ENCODE data around the gene KRTAP10-5. TPM values are rescaled to one million over a fixed set of nuclear protein-coding genes. Genes with fewer than 3 reads are reported as not detected.
"Not testable (repeated sequence)": the region's sequence is repeated elsewhere in the genome, so short reads cannot be mapped to it uniquely, and the experiment has no call there.

Gene KRTAP10-5
- total and polyA plus RNA-seq, 9 donors: not detected

DNA sequence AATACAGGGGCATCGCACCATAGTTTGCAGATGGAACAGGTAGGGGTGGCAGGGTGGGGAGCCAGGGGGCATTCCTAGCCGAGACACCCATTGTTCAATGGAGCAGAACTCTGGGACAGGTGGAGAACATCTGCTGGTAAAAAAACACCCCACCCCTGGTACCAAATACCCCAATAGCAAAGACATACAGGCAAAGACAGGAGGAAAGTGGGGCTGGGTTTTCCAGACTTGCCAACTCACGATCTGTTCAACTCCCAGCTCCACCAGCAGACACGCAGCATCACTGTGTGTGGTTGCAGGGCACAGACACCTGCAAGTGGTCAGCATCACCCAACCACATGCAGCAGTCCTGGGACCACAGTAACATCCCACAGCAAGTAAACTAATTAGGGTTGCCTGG, 31.1 kb upstream of the KRTAP10-5 start:
- no peak for DNase-seq

DNA sequence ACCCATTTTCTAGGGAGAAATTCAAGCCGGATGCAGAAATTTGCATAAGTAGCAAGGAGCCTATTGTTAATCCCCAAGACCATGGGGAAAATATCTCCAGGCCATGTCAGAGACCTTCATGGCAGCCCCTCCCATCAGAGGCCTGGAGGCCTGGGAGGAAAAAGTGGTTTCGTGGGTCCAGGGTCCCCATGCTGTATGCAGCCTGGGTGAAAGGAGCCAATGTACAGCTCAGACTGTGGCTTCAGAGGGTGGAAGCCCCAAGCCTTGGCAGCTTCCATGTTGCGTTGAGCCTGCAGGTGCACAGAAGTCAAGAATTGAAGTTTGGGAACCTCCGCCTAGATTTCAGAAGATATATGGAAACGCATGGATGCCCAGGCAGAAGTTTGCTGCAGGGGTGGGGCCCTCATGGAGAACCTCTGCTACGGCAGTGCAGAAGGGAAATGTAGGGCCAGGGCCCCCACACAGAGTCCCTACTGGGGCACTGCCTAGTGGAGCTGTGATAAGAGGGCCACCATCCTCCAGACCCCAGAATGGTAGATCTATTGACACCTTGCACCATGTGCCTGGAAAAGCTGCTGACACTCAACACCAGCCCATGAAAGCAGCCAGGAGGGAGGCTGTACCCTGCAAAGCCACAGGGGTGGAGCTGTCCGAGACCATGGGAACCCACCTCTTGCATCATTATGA, 29.9 kb upstream of the KRTAP10-5 start:
- H3K36me3 ChIP-seq (ENCODE audit: control insufficient read depth, insufficient read depth, low read length); H3K4me1 ChIP-seq (ENCODE audit: control insufficient read depth, insufficient read depth, low read length); H3K4me3 ChIP-seq (ENCODE audit: low read length); H3K9me3 ChIP-seq (replicated peaks; ENCODE audit: control insufficient read depth, low read depth, low read length); H3K27me3 ChIP-seq (ENCODE audit: control insufficient read depth, insufficient read depth, low read length); H3K27ac ChIP-seq (ENCODE audit: low read length); DNase-seq: not testable (repeated sequence)
- 94% methylated on average over 7 of the region's 7 CpGs for WGBS (ENCODE audit: insufficient coverage)

More for the DNA sequence above, 31.1 kb upstream of the KRTAP10-5 start:
- Histone ChIP-seq H3K36me3 (ENCODE audit: control insufficient read depth, insufficient read depth, low read length) (no peaks in the 10 kb centered on the region), H3K9me3 (replicated peaks; ENCODE audit: control insufficient read depth, low read depth, low read length) (peaks cover 9% of the 10 kb centered on the region), H3K4me3 (ENCODE audit: low read length) (no peak overlapping the region), H3K4me1 (ENCODE audit: control insufficient read depth, insufficient read depth, low read length) (no peaks in the 10 kb centered on the region), H3K27ac (ENCODE audit: low read length) (no peak overlapping the region), H3K27me3 (ENCODE audit: control insufficient read depth, insufficient read depth, low read length) (peaks cover 11% of the 10 kb centered on the region)
- 87% methylated on average over 3 of the region's 4 CpGs for WGBS (ENCODE audit: insufficient coverage)

DNA sequence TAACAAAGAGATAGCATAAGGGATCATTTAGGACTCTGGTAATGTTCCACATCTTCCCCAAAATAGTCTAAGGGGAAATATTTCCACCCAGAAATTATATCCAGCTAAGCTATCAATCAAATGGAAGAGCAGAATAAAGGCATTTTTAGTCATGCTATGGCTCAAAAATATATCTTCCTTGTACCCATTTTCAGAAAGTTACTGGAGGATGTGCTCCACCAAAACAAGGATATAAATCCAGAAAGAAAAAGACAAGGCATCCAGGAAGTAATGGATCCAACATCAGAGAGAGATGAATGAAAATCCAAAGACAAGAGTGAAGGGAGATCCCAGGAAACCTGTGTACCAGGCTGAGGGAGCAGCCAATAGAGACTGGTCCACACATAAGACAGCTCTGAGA, 28.8 kb upstream of the KRTAP10-5 start:
- Histone ChIP-seq H3K27me3 (ENCODE audit: control insufficient read depth, insufficient read depth, low read length) (peaks cover 3% of the 10 kb centered on the region), H3K9me3 (replicated peaks; ENCODE audit: control insufficient read depth, low read depth, low read length) (peaks cover 9% of the 10 kb centered on the region)
- DNase-seq: no peak

DNA sequence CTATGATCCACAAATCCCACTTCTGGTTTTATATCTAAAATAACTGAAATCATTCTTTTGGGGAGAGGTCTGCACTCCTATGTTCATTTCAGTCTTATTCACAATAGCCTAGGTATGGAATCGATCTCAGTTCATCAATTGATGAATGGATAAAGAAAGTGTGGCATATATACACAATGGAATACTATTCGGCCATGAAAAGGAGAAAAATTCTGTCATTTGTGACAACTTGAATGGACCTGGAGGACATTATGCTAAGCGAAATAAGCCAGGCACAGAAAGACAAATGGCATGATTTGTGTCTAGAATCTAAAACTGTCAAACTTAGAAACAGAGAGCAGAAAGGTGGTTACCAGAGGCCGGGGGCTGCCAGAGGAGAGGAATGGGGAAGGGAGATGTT, 26.1 kb upstream of the KRTAP10-5 start:
- peaks cover 1% of the 10 kb centered on the region for H3K4me1 ChIP-seq (ENCODE audit: control insufficient read depth, insufficient read depth, low read length)
- WGBS (ENCODE audit: insufficient coverage): 86% methylated on average over 2 of the region's 4 CpGs
- no peak overlapping the region for H3K27ac ChIP-seq (ENCODE audit: low read length)
- peaks cover 8% of the 10 kb centered on the region for H3K27me3 ChIP-seq (ENCODE audit: control insufficient read depth, insufficient read depth, low read length)
- peaks cover 6% of the 10 kb centered on the region for H3K9me3 ChIP-seq (replicated peaks; ENCODE audit: control insufficient read depth, low read depth, low read length)
- H3K36me3 ChIP-seq (ENCODE audit: control insufficient read depth, insufficient read depth, low read length): no peaks in the 10 kb centered on the region
- H3K4me3 ChIP-seq (ENCODE audit: low read length): no peak overlapping the region
- no peak for DNase-seq

More for the DNA sequence above, 28.8 kb upstream of the KRTAP10-5 start:
- no peak overlapping the region for H3K4me3 ChIP-seq (ENCODE audit: low read length)
- no peaks in the 10 kb centered on the region for H3K4me1 ChIP-seq (ENCODE audit: control insufficient read depth, insufficient read depth, low read length)
- H3K27ac ChIP-seq (ENCODE audit: low read length): no peak overlapping the region
- H3K36me3 ChIP-seq (ENCODE audit: control insufficient read depth, insufficient read depth, low read length): no peaks in the 10 kb centered on the region

DNA sequence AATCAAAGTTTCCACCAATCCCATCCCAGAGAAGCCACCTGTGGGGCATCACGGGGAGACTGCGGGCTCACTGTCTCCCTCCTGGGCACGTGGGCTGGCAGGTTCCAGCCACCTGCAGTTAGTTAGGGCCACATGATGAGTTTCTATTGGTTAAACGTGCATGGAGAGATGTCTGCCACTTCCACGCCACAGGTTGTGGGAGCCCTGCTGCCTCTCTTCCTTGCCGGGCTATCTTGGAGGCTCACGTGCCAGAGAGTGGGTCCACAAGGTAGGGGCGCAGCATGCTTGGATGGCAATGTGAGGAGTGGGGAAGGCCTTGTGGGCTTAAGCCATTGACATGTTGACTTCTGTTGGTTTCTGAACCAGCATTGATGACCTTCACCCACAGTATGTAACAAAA, 23.5 kb upstream of the KRTAP10-5 start:
- H3K27me3 ChIP-seq (ENCODE audit: control insufficient read depth, insufficient read depth, low read length): peaks cover 6% of the 10 kb centered on the region
- 71% methylated on average over 4 of the region's 8 CpGs for WGBS (ENCODE audit: insufficient coverage)
- DNase-seq: no peak

DNA sequence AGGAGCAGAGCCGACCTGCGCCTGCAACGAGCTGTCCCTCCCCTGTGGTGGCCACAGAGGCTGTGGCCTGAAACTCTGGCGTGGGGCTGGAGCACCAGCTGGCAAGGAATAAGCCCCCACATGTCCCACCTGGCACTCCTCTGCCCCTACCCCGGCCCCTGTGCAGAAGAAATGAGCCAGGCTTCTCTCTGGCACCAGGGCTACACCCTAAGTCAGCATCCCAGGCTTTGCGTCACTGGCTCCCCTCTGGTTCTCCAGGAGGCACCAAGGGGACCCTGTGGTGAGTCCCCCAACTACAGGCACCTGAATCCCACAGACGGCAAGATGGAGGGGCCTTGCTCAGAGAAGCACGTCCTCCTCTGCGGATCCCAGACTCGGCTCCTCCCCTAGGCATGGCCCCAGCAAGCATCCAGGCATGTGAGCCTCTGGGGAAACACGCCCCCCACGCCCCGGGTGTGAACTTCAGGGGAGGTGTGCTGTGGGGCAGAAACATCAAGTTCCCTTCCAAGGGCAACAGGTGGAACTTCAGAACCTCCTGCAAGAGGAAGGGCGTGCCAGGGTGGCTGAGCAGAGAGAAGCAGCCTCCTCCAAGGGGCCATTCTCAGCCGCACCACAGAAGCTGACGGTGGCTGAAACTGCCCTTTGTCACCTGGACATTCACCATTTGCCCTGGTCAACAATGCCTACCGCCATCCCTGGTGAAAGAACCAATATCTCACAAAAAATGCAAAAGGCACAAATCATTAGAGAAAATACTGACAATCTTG, 22.9 kb upstream of the KRTAP10-5 start:
- no peaks in the 10 kb centered on the region for H3K9me3 ChIP-seq (replicated peaks; ENCODE audit: control insufficient read depth, low read depth, low read length)
- peaks cover 6% of the 10 kb centered on the region for H3K27me3 ChIP-seq (ENCODE audit: control insufficient read depth, insufficient read depth, low read length)
- no peaks in the 10 kb centered on the region for H3K36me3 ChIP-seq (ENCODE audit: control insufficient read depth, insufficient read depth, low read length)
- 61% methylated on average over 13 of the region's 17 CpGs for WGBS (ENCODE audit: insufficient coverage)
- no peak overlapping the region for H3K4me3 ChIP-seq (ENCODE audit: low read length)
- H3K4me1 ChIP-seq (ENCODE audit: control insufficient read depth, insufficient read depth, low read length): peaks cover 3% of the 10 kb centered on the region
- no peak overlapping the region for H3K27ac ChIP-seq (ENCODE audit: low read length)
- no peak for DNase-seq

More for the DNA sequence above, 23.5 kb upstream of the KRTAP10-5 start:
- H3K4me3 ChIP-seq (ENCODE audit: low read length): no peak overlapping the region
- H3K9me3 ChIP-seq (replicated peaks; ENCODE audit: control insufficient read depth, low read depth, low read length): no peaks in the 10 kb centered on the region
- H3K27ac ChIP-seq (ENCODE audit: low read length): no peak overlapping the region
- H3K4me1 ChIP-seq (ENCODE audit: control insufficient read depth, insufficient read depth, low read length): peaks cover 3% of the 10 kb centered on the region
- H3K36me3 ChIP-seq (ENCODE audit: control insufficient read depth, insufficient read depth, low read length): no peaks in the 10 kb centered on the region

DNA sequence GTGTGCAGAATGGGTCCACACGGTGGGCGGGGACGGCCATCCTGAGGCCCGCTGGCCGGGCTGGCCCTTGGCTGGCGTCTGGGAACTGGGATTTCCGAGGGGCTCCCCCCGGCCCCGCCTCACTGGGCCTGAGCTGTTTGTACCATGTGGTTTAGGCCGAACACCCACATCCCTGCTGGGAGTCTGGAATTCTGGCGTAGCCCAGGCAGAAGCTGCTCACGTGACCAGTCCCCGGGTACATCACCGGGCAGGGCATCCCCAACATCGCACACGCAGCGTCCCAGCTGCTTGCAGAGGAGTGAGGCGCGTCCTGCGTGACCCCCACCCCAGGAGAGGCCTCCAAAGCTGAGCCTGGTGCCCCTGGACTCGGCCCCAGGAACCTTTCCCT, 22.1 kb upstream of the KRTAP10-5 start:
- Histone ChIP-seq H3K4me3 (ENCODE audit: low read length) (no peak overlapping the region), H3K4me1 (ENCODE audit: control insufficient read depth, insufficient read depth, low read length) (peaks cover 3% of the 10 kb centered on the region), H3K27ac (ENCODE audit: low read length) (no peak overlapping the region), H3K36me3 (ENCODE audit: control insufficient read depth, insufficient read depth, low read length) (no peaks in the 10 kb centered on the region), H3K27me3 (ENCODE audit: control insufficient read depth, insufficient read depth, low read length) (peaks cover 9% of the 10 kb centered on the region), H3K9me3 (replicated peaks; ENCODE audit: control insufficient read depth, low read depth, low read length) (no peaks in the 10 kb centered on the region)
- 70% methylated on average over 20 of the region's 21 CpGs for WGBS (ENCODE audit: insufficient coverage)
- DNase-seq: no peak

DNA sequence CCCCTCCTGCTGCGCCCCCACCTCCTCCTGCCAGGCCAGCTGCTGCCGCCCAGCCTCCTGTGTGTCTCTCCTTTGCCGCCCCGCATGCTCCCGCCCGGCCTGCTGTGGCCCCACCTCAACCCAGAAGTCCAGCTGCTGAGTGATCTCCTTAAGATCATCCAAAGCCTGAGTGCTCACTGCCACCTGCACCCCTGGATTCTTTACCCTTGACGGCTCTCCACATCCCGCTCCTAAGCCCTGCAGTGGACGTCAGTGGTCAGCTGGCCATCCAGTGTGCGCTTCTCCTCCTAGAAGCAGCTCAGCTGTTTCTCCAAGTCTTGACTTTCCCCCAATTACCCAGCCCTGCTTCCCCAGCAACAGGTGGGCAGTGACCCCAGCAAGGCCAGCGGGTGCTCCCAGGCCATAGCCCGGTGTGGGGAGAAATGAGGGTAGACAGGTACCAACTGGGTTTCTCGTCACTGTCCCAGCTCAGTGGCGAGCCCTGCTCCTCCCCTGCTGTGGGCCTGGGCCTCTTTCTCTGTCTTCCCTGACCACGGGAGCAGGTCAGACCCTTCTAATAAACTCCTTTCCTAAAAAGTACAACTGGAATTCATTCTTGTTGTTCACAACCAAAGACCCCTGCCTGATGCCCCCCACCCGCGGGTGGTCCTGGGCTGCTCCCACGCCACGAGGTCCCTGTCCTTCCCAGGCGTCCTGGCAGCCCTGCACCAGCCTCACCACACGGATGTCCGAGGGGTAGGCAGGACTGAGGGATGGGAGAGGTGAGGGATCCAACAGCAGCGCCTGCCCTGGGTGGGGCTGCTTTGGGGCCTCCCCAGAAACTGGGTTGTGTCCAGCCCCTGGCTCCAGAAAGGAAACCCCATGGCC, 21.4 kb upstream of the KRTAP10-5 start:
- Histone ChIP-seq H3K9me3 (replicated peaks; ENCODE audit: control insufficient read depth, low read depth, low read length) (no peaks in the 10 kb centered on the region), H3K27me3 (ENCODE audit: control insufficient read depth, insufficient read depth, low read length) (peaks cover 9% of the 10 kb centered on the region), H3K4me1 (ENCODE audit: control insufficient read depth, insufficient read depth, low read length) (peaks cover 3% of the 10 kb centered on the region), H3K4me3 (ENCODE audit: low read length) (no peak overlapping the region), H3K27ac (ENCODE audit: low read length) (no peak overlapping the region), H3K36me3 (ENCODE audit: control insufficient read depth, insufficient read depth, low read length) (no peaks in the 10 kb centered on the region)
- 60% methylated on average over 14 of the region's 23 CpGs for WGBS (ENCODE audit: insufficient coverage)
- DNase-seq: no peak

DNA sequence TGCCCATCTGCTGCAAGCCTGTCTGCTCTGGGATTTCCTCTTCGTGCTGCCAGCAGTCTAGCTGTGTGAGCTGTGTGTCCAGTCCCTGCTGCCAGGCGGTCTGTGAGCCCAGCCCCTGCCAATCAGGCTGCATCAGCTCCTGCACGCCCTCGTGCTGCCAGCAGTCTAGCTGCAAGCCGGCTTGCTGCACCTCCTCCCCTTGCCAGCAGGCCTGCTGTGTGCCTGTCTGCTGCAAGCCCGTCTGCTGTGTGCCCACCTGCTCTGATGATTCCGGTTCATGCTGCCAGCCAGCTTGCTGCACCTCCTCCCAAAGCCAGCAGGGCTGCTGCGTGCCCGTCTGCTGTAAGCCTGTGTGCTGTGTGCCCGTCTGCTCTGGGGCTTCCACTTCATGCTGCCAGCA, 20.7 kb upstream of the KRTAP10-5 start:
- H3K4me3 ChIP-seq (ENCODE audit: low read length); DNase-seq; H3K27me3 ChIP-seq (ENCODE audit: control insufficient read depth, insufficient read depth, low read length); H3K4me1 ChIP-seq (ENCODE audit: control insufficient read depth, insufficient read depth, low read length); H3K27ac ChIP-seq (ENCODE audit: low read length); H3K9me3 ChIP-seq (replicated peaks; ENCODE audit: control insufficient read depth, low read depth, low read length); H3K36me3 ChIP-seq (ENCODE audit: control insufficient read depth, insufficient read depth, low read length): not testable (repeated sequence)
- WGBS (ENCODE audit: insufficient coverage): 85% methylated on average over 9 of the region's 10 CpGs

Data from muscle of leg (tissue), 11 donors.